SK-N-SH (cell line): ENCODE measurements around the gene CPA1. TPM values are rescaled to one million over a fixed set of nuclear protein-coding genes. Genes with fewer than 3 reads are reported as not detected.

Source experiments
- CTCF ChIA-PET: fragments of 300-600, 350-600 bp; formaldehyde crosslinking; extraction: SDS; loops from one replicate; lab custom pipeline; 2021; lab: Yijun Ruan, JAX
- POLR2A ChIA-PET: fragments of 350-600 bp; sonication (Branson Sonifier 250); formaldehyde crosslinking; extraction: SDS; loops from one replicate; lab custom pipeline; 2020; ENCODE audit warnings: antibody characterized with exemption, inconsistent platforms; lab: Yijun Ruan, JAX
- DNase-seq: peaks from one replicate; pipeline ENCODE4 v3.0.0; 2012
- H2AFZ ChIP-seq: fragments of 200-600 bp; sonication (generic); 2 replicates; pipeline ENCODE4 v1.8.1; 2016; ENCODE audit warnings: antibody characterized with exemption, mild to moderate bottlenecking, low read depth
- H3F3A ChIP-seq: fragments of 200-600 bp; sonication (generic); replicated peaks from 2 replicates; pipeline ENCODE3; 2016; ENCODE audit warnings: antibody characterized with exemption, mild to moderate bottlenecking; ENCODE audit not compliant: insufficient read depth
- H3K27ac ChIP-seq, 2 experiments: fragments of 200-500 bp in 1 of 2; fragments of 200-600 bp in 1 of 2; sonication (Bioruptor generic) in 1 of 2; sonication (generic), shearing (Covaris generic) in 1 of 2; 2 replicates each; pipeline versions ENCODE4 v1.5.1 to v1.6.1; 2014 to 2016; ENCODE audit warnings: low read depth in 2 of 2, inconsistent platforms in 1 of 2, low read length in 1 of 2, mild to moderate bottlenecking in 1 of 2, mixed read lengths in 1 of 2
- H3K27me3 ChIP-seq: fragments of 200-600 bp; sonication (generic), shearing (Covaris generic); 2 replicates; pipeline ENCODE4 v1.6.1; 2016; ENCODE audit warnings: mixed run types; ENCODE audit not compliant: insufficient read depth
- H3K36me3 ChIP-seq, 2 experiments: fragments of 200-500 bp in 1 of 2; fragments of 200-600 bp in 1 of 2; sonication (Bioruptor generic) in 1 of 2; sonication (generic) in 1 of 2; replicated peaks in 1 of 2; 2 replicates each; pipeline versions ENCODE3 to v1.5.1; 2014 to 2016; ENCODE audit warnings: low read length in 1 of 2, mild to moderate bottlenecking in 1 of 2; ENCODE audit not compliant: insufficient read depth in 2 of 2, control insufficient read depth in 1 of 2
- H3K4me1 ChIP-seq, 2 experiments: fragments of 200-500 bp in 1 of 2; fragments of 200-600 bp in 1 of 2; sonication (Bioruptor generic) in 1 of 2; sonication (generic), shearing (Covaris generic) in 1 of 2; 2 replicates each; pipeline versions ENCODE4 v1.5.1 to v1.6.1; 2014 to 2016; ENCODE audit warnings: low read depth in 1 of 2, low read length in 1 of 2, mixed run types in 1 of 2; ENCODE audit not compliant: insufficient read depth in 2 of 2, control insufficient read depth in 1 of 2
- H3K4me2 ChIP-seq: fragments of 200-600 bp; sonication (generic), shearing (Covaris generic); 2 replicates; pipeline ENCODE4 v1.6.1; 2017; ENCODE audit warnings: mixed run types
- H3K4me3 ChIP-seq, 2 experiments: fragments of 200-500 bp in 1 of 2; fragments of 200-600 bp in 1 of 2; sonication (Bioruptor generic) in 1 of 2; sonication (generic), shearing (Covaris generic) in 1 of 2; 2 replicates each; pipeline versions ENCODE4 v1.5.1 to v1.8.1; 2014 to 2016; ENCODE audit warnings: low read depth in 2 of 2, inconsistent platforms in 1 of 2, low read length in 1 of 2, mild to moderate bottlenecking in 1 of 2, mixed read lengths in 1 of 2, moderate library complexity in 1 of 2
- H3K79me2 ChIP-seq: fragments of 200-600 bp; sonication (generic); 2 replicates; pipeline ENCODE4 v1.8.1; 2017; ENCODE audit warnings: mild to moderate bottlenecking; ENCODE audit not compliant: insufficient read depth
- H3K9ac ChIP-seq: fragments of 200-600 bp; sonication (generic); 2 replicates; pipeline ENCODE4 v1.6.1; 2017; ENCODE audit warnings: mixed run types
- H3K9me2 ChIP-seq: fragments of 200-600 bp; sonication (generic); 2 replicates; pipeline ENCODE4 v1.6.1; 2017; ENCODE audit warnings: mixed run types
- H3K9me3 ChIP-seq: fragments of 200-600 bp; sonication (generic); 2 replicates; pipeline ENCODE4 v1.6.1; 2017; ENCODE audit warnings: mixed run types, mild to moderate bottlenecking, moderate library complexity
- H4K20me1 ChIP-seq: fragments of 200-600 bp; sonication (generic); 2 replicates; pipeline ENCODE4 v1.6.1; 2017; ENCODE audit warnings: mild to moderate bottlenecking, mixed run types; ENCODE audit not compliant: insufficient read depth
- CHD2 ChIP-seq: fragments of 150-350 bp; IDR thresholded peaks from 2 replicates; pipeline ENCODE4 v1.6.1; 2018; ENCODE audit warnings: low read length; ENCODE audit not compliant: partially characterized antibody
- ELF1 ChIP-seq: IDR thresholded peaks from 2 replicates; pipeline ENCODE4 v1.4.0; 2012
- EP300 ChIP-seq, 2 experiments: IDR thresholded peaks; 2 replicates each; pipeline versions ENCODE4 v1.4.0 to v1.6.1; 2012; ENCODE audit warnings: borderline replicate concordance in 1 of 2, low read depth in 1 of 2, low read length in 1 of 2
- FOSL2 ChIP-seq: IDR thresholded peaks from 2 replicates; pipeline ENCODE4 v1.4.0; 2012; ENCODE audit warnings: low read depth, mild to moderate bottlenecking, moderate library complexity, borderline replicate concordance
- FOXJ3 ChIP-seq: sonication (generic); formaldehyde crosslinking; IDR thresholded peaks from 2 replicates; pipeline ENCODE4 v1.5.1; 2020; ENCODE audit warnings: mild to moderate bottlenecking, missing genetic modification reagents
- GATA2 ChIP-seq: sonication (generic); formaldehyde crosslinking; IDR thresholded peaks from 2 replicates; pipeline ENCODE4 v1.5.0; 2020; ENCODE audit warnings: mild to moderate bottlenecking, missing genetic modification reagents
- MEF2A ChIP-seq: IDR thresholded peaks from 2 replicates; pipeline ENCODE4 v1.4.0; 2012; ENCODE audit warnings: low read depth, borderline replicate concordance
- MXI1 ChIP-seq: IDR thresholded peaks from 2 replicates; pipeline ENCODE4 v1.6.1; 2012; ENCODE audit warnings: mild to moderate bottlenecking, low read depth, low read length, improper control_type of control experiment
- NFIC ChIP-seq: IDR thresholded peaks from 2 replicates; pipeline ENCODE4 v1.4.0; 2012; ENCODE audit warnings: borderline replicate concordance
- NRF1 ChIP-seq: IDR thresholded peaks from 2 replicates; pipeline ENCODE4 v1.6.1; 2012; ENCODE audit warnings: low read depth, mild to moderate bottlenecking, low read length
- POLR2AphosphoS5 ChIP-seq: IDR thresholded peaks from 2 replicates; pipeline ENCODE4 v1.6.1; 2012; ENCODE audit warnings: low read depth, low read length
- RCOR1 ChIP-seq: fragments of 150-350 bp; IDR thresholded peaks from 2 replicates; pipeline ENCODE4 v1.6.1; 2017; ENCODE audit warnings: antibody characterized with exemption, low read length
- RFX5 ChIP-seq: IDR thresholded peaks from 2 replicates; pipeline ENCODE4 v1.6.1; 2012; ENCODE audit warnings: mild to moderate bottlenecking, improper control_type of control experiment, low read length
- SMC3 ChIP-seq: IDR thresholded peaks from 2 replicates; pipeline ENCODE4 v1.6.1; 2012; ENCODE audit warnings: low read depth, low read length, improper control_type of control experiment
- USF2 ChIP-seq: fragments of 150-350 bp; IDR thresholded peaks from 2 replicates; pipeline ENCODE4 v1.6.1; 2017; ENCODE audit warnings: antibody characterized with exemption, low read length, low read depth, borderline replicate concordance
- YY1 ChIP-seq: IDR thresholded peaks from 2 replicates; pipeline ENCODE4 v1.4.0; 2012; ENCODE audit warnings: low read depth, mild to moderate bottlenecking
- ZBTB33 ChIP-seq: IDR thresholded peaks from 2 replicates; pipeline ENCODE4 v1.4.0; 2012; ENCODE audit warnings: low read depth, borderline replicate concordance
- WGBS: methylation state at CpG from one replicate; pipeline ENCODE4 v1.1.6; 2017; ENCODE audit warnings: low lambda C conversion rate; 5-methylcytosine and 5-hydroxymethylcytosine counted together
- polyA plus RNA-seq, 3 experiments: library from polyadenylated mRNA; depleted of rRNA; stranded (reverse); fragments of >200 nt; gene quantifications; 2 replicates each; pipeline ENCODE4 v1.2.3, GENCODE V29; 2012
- TF ChIP-seq, protein P1 (sequence below): fragments of 200-600 bp; sonication (generic); IDR thresholded peaks from 2 replicates; pipeline ENCODE4 v1.6.1; 2017; ENCODE audit warnings: antibody characterized with exemption, mild to moderate bottlenecking, moderate library complexity
- TF ChIP-seq, protein P2 (sequence below): IDR thresholded peaks from 2 replicates; pipeline ENCODE4 v1.6.1; 2012; ENCODE audit warnings: mild to moderate bottlenecking, low read depth, low read length, moderate library complexity
- TF ChIP-seq, protein P3 (sequence below): fragments of 150-350 bp; IDR thresholded peaks from 2 replicates; pipeline ENCODE4 v1.6.1; 2016; ENCODE audit warnings: mild to moderate bottlenecking, low read depth, low read length

CPA1 gene
- polyA plus RNA-seq, 1 of the 3 experiments (the other 2 are of a cell fraction), result 0.05 TPM

DNA sequence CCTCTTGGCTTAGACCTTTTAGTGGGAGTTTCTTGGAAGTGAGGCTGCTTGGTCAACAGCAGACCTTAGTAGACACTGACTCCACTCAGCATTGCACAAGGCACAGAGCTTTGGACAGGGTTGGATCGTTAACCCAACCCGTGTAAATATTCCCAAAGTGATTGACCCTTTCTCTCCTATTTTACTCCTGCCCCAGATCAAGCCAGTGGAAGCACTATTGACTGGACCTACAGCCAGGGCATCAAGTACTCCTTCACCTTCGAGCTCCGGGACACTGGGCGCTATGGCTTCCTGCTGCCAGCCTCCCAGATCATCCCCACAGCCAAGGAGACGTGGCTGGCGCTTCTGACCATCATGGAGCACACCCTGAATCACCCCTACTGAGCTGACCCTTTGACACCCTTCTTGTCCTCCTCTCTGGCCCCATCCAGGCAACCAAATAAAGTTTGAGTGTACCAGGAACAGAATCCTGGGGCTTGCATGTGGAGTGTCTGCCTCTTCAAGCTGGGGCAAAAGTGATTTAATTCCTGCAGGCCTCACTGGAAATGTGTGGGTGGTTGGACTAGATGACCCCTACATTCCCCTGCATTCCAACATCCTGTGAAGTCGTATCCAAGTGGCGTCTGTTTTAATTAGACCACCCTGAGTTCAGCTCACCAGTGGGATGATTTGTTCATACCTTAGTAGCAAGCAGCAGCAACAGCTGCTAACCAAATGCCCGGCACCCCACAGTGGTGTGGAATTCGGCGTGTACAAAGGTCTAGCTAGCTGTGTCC is 7.5 kb downstream of the CPA1 start:
- 90% methylated on average over 12 of the region's 12 CpGs for WGBS
- Histone ChIP-seq H3K36me3 (no peaks in the 10 kb centered on the region), H4K20me1 (no peaks in the 10 kb centered on the region), H3K27ac (no peak overlapping the region), H3K4me1 (no peaks in the 10 kb centered on the region), H2AFZ (no peak overlapping the region), H3K79me2 (no peaks in the 10 kb centered on the region), H3K4me3 (no peak overlapping the region), H3K9me2 (no peaks in the 10 kb centered on the region), H3K27me3 (no peaks in the 10 kb centered on the region), H3K9me3 (no peaks in the 10 kb centered on the region), H3F3A (no peaks in the 10 kb centered on the region), H3K9ac (no peak overlapping the region), H3K4me2 (no peak overlapping the region)
- ChIA-PET POLR2A (no interaction called here), CTCF (interaction anchor here (1.1 to 1.2 kb wide), 2 partner anchors 10 to 24 kb away, joined by 4 to 5 read pairs; no protein-coding TSS in a partner anchor)
- TF ChIP-seq NFIC, result no peak
- no peak for TF ChIP-seq MEF2A
- no peak for TF ChIP-seq USF2
- no peak for TF ChIP-seq NRF1
- no peak for TF ChIP-seq ZBTB33
- TF ChIP-seq, protein P1, sequence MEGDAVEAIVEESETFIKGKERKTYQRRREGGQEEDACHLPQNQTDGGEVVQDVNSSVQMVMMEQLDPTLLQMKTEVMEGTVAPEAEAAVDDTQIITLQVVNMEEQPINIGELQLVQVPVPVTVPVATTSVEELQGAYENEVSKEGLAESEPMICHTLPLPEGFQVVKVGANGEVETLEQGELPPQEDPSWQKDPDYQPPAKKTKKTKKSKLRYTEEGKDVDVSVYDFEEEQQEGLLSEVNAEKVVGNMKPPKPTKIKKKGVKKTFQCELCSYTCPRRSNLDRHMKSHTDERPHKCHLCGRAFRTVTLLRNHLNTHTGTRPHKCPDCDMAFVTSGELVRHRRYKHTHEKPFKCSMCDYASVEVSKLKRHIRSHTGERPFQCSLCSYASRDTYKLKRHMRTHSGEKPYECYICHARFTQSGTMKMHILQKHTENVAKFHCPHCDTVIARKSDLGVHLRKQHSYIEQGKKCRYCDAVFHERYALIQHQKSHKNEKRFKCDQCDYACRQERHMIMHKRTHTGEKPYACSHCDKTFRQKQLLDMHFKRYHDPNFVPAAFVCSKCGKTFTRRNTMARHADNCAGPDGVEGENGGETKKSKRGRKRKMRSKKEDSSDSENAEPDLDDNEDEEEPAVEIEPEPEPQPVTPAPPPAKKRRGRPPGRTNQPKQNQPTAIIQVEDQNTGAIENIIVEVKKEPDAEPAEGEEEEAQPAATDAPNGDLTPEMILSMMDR, result no peak
- no peak for TF ChIP-seq EP300 (IDR thresholded peaks at IDR 0.05; ENCODE audit: borderline replicate concordance in 1 of 2, low read depth in 1 of 2, low read length in 1 of 2)
- no peak for TF ChIP-seq FOSL2
- TF ChIP-seq, protein P2, sequence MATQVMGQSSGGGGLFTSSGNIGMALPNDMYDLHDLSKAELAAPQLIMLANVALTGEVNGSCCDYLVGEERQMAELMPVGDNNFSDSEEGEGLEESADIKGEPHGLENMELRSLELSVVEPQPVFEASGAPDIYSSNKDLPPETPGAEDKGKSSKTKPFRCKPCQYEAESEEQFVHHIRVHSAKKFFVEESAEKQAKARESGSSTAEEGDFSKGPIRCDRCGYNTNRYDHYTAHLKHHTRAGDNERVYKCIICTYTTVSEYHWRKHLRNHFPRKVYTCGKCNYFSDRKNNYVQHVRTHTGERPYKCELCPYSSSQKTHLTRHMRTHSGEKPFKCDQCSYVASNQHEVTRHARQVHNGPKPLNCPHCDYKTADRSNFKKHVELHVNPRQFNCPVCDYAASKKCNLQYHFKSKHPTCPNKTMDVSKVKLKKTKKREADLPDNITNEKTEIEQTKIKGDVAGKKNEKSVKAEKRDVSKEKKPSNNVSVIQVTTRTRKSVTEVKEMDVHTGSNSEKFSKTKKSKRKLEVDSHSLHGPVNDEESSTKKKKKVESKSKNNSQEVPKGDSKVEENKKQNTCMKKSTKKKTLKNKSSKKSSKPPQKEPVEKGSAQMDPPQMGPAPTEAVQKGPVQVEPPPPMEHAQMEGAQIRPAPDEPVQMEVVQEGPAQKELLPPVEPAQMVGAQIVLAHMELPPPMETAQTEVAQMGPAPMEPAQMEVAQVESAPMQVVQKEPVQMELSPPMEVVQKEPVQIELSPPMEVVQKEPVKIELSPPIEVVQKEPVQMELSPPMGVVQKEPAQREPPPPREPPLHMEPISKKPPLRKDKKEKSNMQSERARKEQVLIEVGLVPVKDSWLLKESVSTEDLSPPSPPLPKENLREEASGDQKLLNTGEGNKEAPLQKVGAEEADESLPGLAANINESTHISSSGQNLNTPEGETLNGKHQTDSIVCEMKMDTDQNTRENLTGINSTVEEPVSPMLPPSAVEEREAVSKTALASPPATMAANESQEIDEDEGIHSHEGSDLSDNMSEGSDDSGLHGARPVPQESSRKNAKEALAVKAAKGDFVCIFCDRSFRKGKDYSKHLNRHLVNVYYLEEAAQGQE, result no peak
- no peak for TF ChIP-seq CHD2
- TF ChIP-seq YY1, result no peak
- no peak for TF ChIP-seq POLR2AphosphoS5
- TF ChIP-seq SMC3, result no peak
- TF ChIP-seq GATA2 (CRISPR knock-in tag), result no peak
- TF ChIP-seq ELF1, result no peak
- TF ChIP-seq RFX5, result no peak
- no peak for TF ChIP-seq FOXJ3 (CRISPR knock-in tag)
- TF ChIP-seq, protein P3, sequence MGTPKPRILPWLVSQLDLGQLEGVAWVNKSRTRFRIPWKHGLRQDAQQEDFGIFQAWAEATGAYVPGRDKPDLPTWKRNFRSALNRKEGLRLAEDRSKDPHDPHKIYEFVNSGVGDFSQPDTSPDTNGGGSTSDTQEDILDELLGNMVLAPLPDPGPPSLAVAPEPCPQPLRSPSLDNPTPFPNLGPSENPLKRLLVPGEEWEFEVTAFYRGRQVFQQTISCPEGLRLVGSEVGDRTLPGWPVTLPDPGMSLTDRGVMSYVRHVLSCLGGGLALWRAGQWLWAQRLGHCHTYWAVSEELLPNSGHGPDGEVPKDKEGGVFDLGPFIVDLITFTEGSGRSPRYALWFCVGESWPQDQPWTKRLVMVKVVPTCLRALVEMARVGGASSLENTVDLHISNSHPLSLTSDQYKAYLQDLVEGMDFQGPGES, result no peak
- no peak for TF ChIP-seq MXI1
- TF ChIP-seq RCOR1, result no peak
- no peak for DNase-seq
